SU-DHL-6 (cell line): ENCODE data around the gene FAM110C.

Experiments used
- EZH2phosphoT487 ChIP-seq: fragments of 200-600 bp; sonication (generic), shearing (Covaris generic); conservative IDR thresholded peaks from 2 replicates; pipeline ENCODE4 v1.6.1; 2018; ENCODE audit warnings: mild to moderate bottlenecking, antibody characterized with exemption, low read length, moderate library complexity, mixed read lengths
- TF ChIP-seq, protein P1 (sequence below): fragments of 200-600 bp; sonication (generic); IDR thresholded peaks from one replicate; pipeline ENCODE4 v1.5.1; 2017; ENCODE audit warnings: antibody characterized with exemption, mild to moderate bottlenecking, low read length, moderate library complexity; ENCODE audit not compliant: insufficient read depth, poor library complexity, severe bottlenecking

DNA sequence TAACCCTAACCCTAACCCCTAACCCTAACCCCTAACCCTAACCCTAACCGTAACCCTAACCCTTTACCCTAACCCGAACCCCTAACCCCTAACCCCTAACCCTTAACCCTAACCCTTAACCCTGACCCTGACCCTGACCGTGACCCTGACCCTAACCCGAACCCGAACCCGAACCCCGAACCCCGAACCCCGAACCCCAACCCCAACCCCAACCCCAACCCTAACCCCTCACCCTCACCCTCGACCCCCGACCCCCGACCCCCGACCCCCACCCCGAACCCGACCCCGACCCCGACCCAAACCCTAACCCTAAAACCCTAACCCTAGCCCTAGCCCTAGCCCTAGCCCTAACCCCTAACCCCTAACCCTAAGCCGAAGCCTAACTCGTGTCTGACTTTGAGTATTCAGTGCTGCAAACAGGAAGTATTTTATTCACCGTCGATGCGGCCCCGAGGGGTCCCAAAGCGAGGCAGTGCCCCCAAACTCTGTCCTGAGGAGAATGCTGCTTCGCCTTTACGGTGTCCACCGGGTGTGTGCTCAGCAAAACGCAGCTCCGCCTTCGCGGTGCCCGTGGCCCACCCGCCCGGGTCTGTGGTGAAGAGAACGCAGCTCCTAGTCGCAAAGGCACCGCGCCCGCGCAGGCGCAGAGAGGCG lies 36.0 kb downstream of the FAM110C start:
- TF ChIP-seq, protein P1, sequence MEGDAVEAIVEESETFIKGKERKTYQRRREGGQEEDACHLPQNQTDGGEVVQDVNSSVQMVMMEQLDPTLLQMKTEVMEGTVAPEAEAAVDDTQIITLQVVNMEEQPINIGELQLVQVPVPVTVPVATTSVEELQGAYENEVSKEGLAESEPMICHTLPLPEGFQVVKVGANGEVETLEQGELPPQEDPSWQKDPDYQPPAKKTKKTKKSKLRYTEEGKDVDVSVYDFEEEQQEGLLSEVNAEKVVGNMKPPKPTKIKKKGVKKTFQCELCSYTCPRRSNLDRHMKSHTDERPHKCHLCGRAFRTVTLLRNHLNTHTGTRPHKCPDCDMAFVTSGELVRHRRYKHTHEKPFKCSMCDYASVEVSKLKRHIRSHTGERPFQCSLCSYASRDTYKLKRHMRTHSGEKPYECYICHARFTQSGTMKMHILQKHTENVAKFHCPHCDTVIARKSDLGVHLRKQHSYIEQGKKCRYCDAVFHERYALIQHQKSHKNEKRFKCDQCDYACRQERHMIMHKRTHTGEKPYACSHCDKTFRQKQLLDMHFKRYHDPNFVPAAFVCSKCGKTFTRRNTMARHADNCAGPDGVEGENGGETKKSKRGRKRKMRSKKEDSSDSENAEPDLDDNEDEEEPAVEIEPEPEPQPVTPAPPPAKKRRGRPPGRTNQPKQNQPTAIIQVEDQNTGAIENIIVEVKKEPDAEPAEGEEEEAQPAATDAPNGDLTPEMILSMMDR: no peak
- TF ChIP-seq EZH2phosphoT487: no peak
